ENCODE data around the gene ANXA11.

GRCh38 chr10:80154978-80155695 is 50.2 kb downstream of the ANXA11 start:
- no peak for TF ChIP-seq EZH2 (IDR thresholded peaks at IDR 0.05; ENCODE audit: insufficient read depth, low read length)
- TF ChIP-seq CTCF (IDR thresholded peaks at IDR 0.05; ENCODE audit: insufficient read depth, low read depth, low read length): no peak

Data from astrocyte (in vitro differentiated cells and primary cell).